GM12878 (cell line): ENCODE measurements around the gene SETD7. TPM values are rescaled to one million over a fixed set of nuclear protein-coding genes. Genes with fewer than 3 reads are reported as not detected.

Experiments used
- ATAC-seq: fragments of 200-7000 bp; cut with Tn5 transposase; 3 replicates; pipeline ENCODE4 v1.9.1; 2020; ENCODE audit warnings: mild to moderate bottlenecking, moderate library complexity
- BruUV-seq: library from RNA; stranded (reverse); fragments of 400-500 nt; replicated peaks from 2 replicates; lab custom pipeline; 2021; lab: Mats Ljungman, UMichigan
- CTCF ChIA-PET: fragments of 300-600 bp; sonication (Branson Sonifier 250); formaldehyde crosslinking; extraction: SDS; loops from one replicate; lab custom pipeline; 2021; ENCODE audit warnings: inconsistent platforms; lab: Yijun Ruan, JAX
- POLR2A ChIA-PET: fragments of 350-600 bp; formaldehyde crosslinking; extraction: SDS; loops from one replicate; lab custom pipeline; 2021; ENCODE audit warnings: inconsistent platforms; lab: Charles Lee
- RAD21 ChIA-PET: fragments of 300-600 bp; sonication (Branson Sonifier 250); formaldehyde crosslinking; loops from one replicate; lab custom pipeline; 2023; ENCODE audit warnings: antibody characterized with exemption; ENCODE audit not compliant: unreplicated experiment; lab: Charles Lee
- SMC1A ChIA-PET: fragments of 300-600 bp; sonication (Branson Sonifier 250); formaldehyde crosslinking; loops from one replicate; lab custom pipeline; 2023; ENCODE audit not compliant: unreplicated experiment, uncharacterized antibody; lab: Charles Lee
- DNase-seq: peaks from one replicate; pipeline ENCODE4 v3.0.0-alpha.2; 2011; ENCODE audit warnings: low read depth, low spot score
- FAIRE-seq: peaks from 3 replicates; lab custom pipeline; 2011; peaks lifted over from hg19 to GRCh38; lab: Jason Lieb, UNC
- H2AFZ ChIP-seq: 2 replicates; pipeline ENCODE4 v1.6.0; 2011; ENCODE audit warnings: low read depth, low read length, control low read depth; ENCODE audit not compliant: control insufficient read depth
- H3K27ac ChIP-seq: 2 replicates; pipeline ENCODE4 v1.5.1; 2011; ENCODE audit warnings: control low read depth; ENCODE audit not compliant: control insufficient read depth, insufficient read depth
- H3K27me3 ChIP-seq, 2 experiments: replicated peaks in 1 of 2; 2 replicates each; pipeline versions ENCODE4 v1.6.0 to v1.6.1; 2011; ENCODE audit warnings: low read length in 1 of 2; ENCODE audit not compliant: control insufficient read depth in 2 of 2, insufficient read depth in 2 of 2
- H3K36me3 ChIP-seq, 2 experiments: 2 replicates each; pipeline ENCODE4 v1.5.1; 2011; ENCODE audit warnings: low read length in 1 of 2; ENCODE audit not compliant: control insufficient read depth in 2 of 2, insufficient read depth in 2 of 2
- H3K4me1 ChIP-seq: 2 replicates; pipeline ENCODE4 v1.6.1; 2011; ENCODE audit warnings: mild to moderate bottlenecking, low read length, moderate library complexity, mixed read lengths; ENCODE audit not compliant: control insufficient read depth, insufficient read depth
- H3K4me2 ChIP-seq: 2 replicates; pipeline ENCODE4 v1.6.0; 2011; ENCODE audit warnings: control low read depth; ENCODE audit not compliant: control insufficient read depth, insufficient read depth
- H3K4me3 ChIP-seq: fragments of 200-600 bp; sonication (generic); 2 replicates; pipeline ENCODE4 v1.5.1; 2016
- H3K79me2 ChIP-seq: 2 replicates; pipeline ENCODE4 v1.6.0; 2011; ENCODE audit warnings: low read length; ENCODE audit not compliant: control insufficient read depth, insufficient read depth
- H3K9ac ChIP-seq: 2 replicates; pipeline ENCODE4 v1.8.0; 2011; ENCODE audit warnings: low read length, control low read depth, mixed read lengths; ENCODE audit not compliant: control insufficient read depth, insufficient read depth
- H3K9me3 ChIP-seq: replicated peaks from 3 replicates; pipeline ENCODE4 v1.5.1; 2011; ENCODE audit warnings: mild to moderate bottlenecking, low read length; ENCODE audit not compliant: control insufficient read depth, insufficient read depth
- H4K20me1 ChIP-seq: 2 replicates; pipeline ENCODE4 v1.6.0; 2011; ENCODE audit not compliant: control insufficient read depth, insufficient read depth
- ASH2L ChIP-seq: fragments of 300-600, 200-600 bp; sonication (generic); IDR thresholded peaks from 2 replicates; pipeline ENCODE4 v1.6.1; 2017; ENCODE audit warnings: low read depth, mild to moderate bottlenecking, borderline replicate concordance
- BHLHE40 ChIP-seq, 2 experiments: fragments of 450-650 bp in 1 of 2; IDR thresholded peaks; 2 replicates each; pipeline ENCODE4 v1.6.1; 2011 to 2017; ENCODE audit warnings: low read depth in 2 of 2, borderline replicate concordance in 1 of 2, improper control_type of control experiment in 1 of 2, low read length in 1 of 2, mild to moderate bottlenecking in 1 of 2
- CBX3 ChIP-seq: fragments of 200-600 bp; sonication (generic); IDR thresholded peaks from 2 replicates; pipeline ENCODE4 v1.6.1; 2016; ENCODE audit warnings: low read depth, borderline replicate concordance
- E4F1 ChIP-seq: fragments of 450-650 bp; IDR thresholded peaks from 2 replicates; pipeline ENCODE4 v1.6.1; 2018; ENCODE audit warnings: borderline replicate concordance, mild to moderate bottlenecking; ENCODE audit not compliant: partially characterized antibody
- ESRRA ChIP-seq: IDR thresholded peaks from 2 replicates; pipeline ENCODE4 v1.6.1; 2012; ENCODE audit warnings: mild to moderate bottlenecking, low read length, improper control_type of control experiment
- EZH2 ChIP-seq: IDR thresholded peaks from 2 replicates; pipeline ENCODE4 v1.6.1; 2012; ENCODE audit warnings: low read depth, mild to moderate bottlenecking, control low read depth, inconsistent platforms, low read length, borderline replicate concordance; ENCODE audit not compliant: control insufficient read depth
- KAT2A ChIP-seq: conservative IDR thresholded peaks from 2 replicates; pipeline ENCODE4 v1.6.1; 2011; ENCODE audit warnings: low read depth, low read length; ENCODE audit not compliant: control insufficient read depth
- MAX ChIP-seq: IDR thresholded peaks from 2 replicates; pipeline ENCODE4 v1.6.1; 2012; ENCODE audit warnings: low read depth, low read length, improper control_type of control experiment
- MEF2B ChIP-seq: fragments of 450-650 bp; IDR thresholded peaks from 2 replicates; pipeline ENCODE4 v1.6.1; 2018; ENCODE audit warnings: mild to moderate bottlenecking, moderate library complexity; ENCODE audit not compliant: partially characterized antibody, poor library complexity, severe bottlenecking
- PAX5 ChIP-seq: IDR thresholded peaks from 2 replicates; pipeline ENCODE4 v1.6.1; 2011; ENCODE audit warnings: low read depth, low read length, borderline replicate concordance
- RAD51 ChIP-seq: fragments of 450-650 bp; IDR thresholded peaks from 2 replicates; pipeline ENCODE4 v1.6.1; 2016; ENCODE audit warnings: moderate library complexity, mild to moderate bottlenecking, inconsistent platforms
- RBBP5 ChIP-seq: fragments of 200-600 bp; sonication (generic); conservative IDR thresholded peaks from 2 replicates; pipeline ENCODE4 v1.6.1; 2016
- TCF7 ChIP-seq: IDR thresholded peaks from 2 replicates; pipeline ENCODE4 v1.6.1; 2014; ENCODE audit warnings: antibody characterized with exemption, borderline replicate concordance
- ZNF622 ChIP-seq: fragments of 450-650 bp; IDR thresholded peaks from 2 replicates; pipeline ENCODE4 v1.6.1; 2017; ENCODE audit warnings: mild to moderate bottlenecking, inconsistent platforms
- ZZZ3 ChIP-seq: IDR thresholded peaks from 2 replicates; pipeline ENCODE4 v1.6.1; 2011; ENCODE audit warnings: low read depth; ENCODE audit not compliant: control insufficient read depth, insufficient read length
- WGBS: methylation state at CpG from one replicate; pipeline ENCODE4 v1.1.6; 2016; ENCODE audit warnings: low lambda C conversion rate; ENCODE audit not compliant: insufficient replicate concordance, insufficient coverage; ENCODE audit errors: missing lambda C conversion rate; 5-methylcytosine and 5-hydroxymethylcytosine counted together
- in situ Hi-C: fragments of 300-500 bp; cut with MboI; formaldehyde crosslinking; loops from 9 replicates; pipeline ENCODE4 v1.14.3; 2018; ENCODE audit warnings: mixed read lengths
- intact Hi-C: fragments of 100-400 bp; cut with micrococcal nuclease; formaldehyde crosslinking; loops from one replicate; pipeline ENCODE4 v1.14.2; 2022; ENCODE audit not compliant: unreplicated experiment
- polyA plus RNA-seq, 11 experiments: library from polyadenylated mRNA; depleted of rRNA in 4 of 11; unstranded in 6 of 11; stranded (reverse) in 5 of 11; fragments of >200 nt; fragmentation: Nextera tagmentation in 4 of 11; fragmentation: Illumina TruSeq in 1 of 11; extraction: Ambion mirVana in 4 of 11; extraction: Trizol in 1 of 11; gene quantifications; 1 replicate in 1 of 11; 2 replicates in 10 of 11; pipeline versions ENCODE4 v1.2.1 to v1.2.3, GENCODE V29; 2011 to 2016; ENCODE audit warnings: inconsistent platforms in 2 of 11, missing spikeins in 2 of 11, low read depth in 1 of 11
- total RNA-seq, 4 experiments: library from RNA; depleted of rRNA in 3 of 4; stranded (reverse); fragments of >200 nt in 3 of 4; fragmentation: Illumina TruSeq in 1 of 4; extraction: Trizol in 1 of 4; gene quantifications; 2 replicates each; pipeline versions ENCODE4 v1.2.1 to v1.2.3, GENCODE V29; 2013 to 2021

Gene SETD7
- total and polyA plus RNA-seq, 10 of the 15 experiments (the other 5 are each of a cell fraction or from before 2014, with no cell fraction given), result 0.03 to 0.82 (median 0.44) TPM

- DNase-seq (no peak), FAIRE-seq (no peak), ATAC-seq (peak; percentile 70)
- peaks cover 8% of the 10 kb centered on the region; the same call in 1 of the 2 replicates for H3K4me1 ChIP-seq
- H3K9me3 ChIP-seq, result no peaks in the 10 kb centered on the region
- H3K79me2 ChIP-seq, result no peaks in the 10 kb centered on the region
- intact Hi-C loops, result no loop called here
- H2AFZ ChIP-seq, result peak overlapping the region; percentile 77
- H3K4me2 ChIP-seq, result peak overlapping the region; percentile 98
- ChIA-PET CTCF (interaction anchor here (0.9 to 1.1 kb wide), 2 partner anchors 15 to 79 kb away, joined by 3 read pairs; no protein-coding TSS in a partner anchor), POLR2A (no interaction called here), SMC1A (no interaction called here), RAD21 (no interaction called here)
- peaks cover 14 to 25% of the 10 kb centered on the region in 2 experiments for H3K27me3 ChIP-seq
- H3K9ac ChIP-seq, result no peak overlapping the region; the same call in 1 of the 2 replicates
- no peaks in the 10 kb centered on the region; the same call in 1 of the 2 replicates for H4K20me1 ChIP-seq
- H3K36me3 ChIP-seq, result no peaks in the 10 kb centered on the region
- peak overlapping the region; percentile 74 for H3K4me3 ChIP-seq
- no peak overlapping the region for H3K27ac ChIP-seq
- no TSS peak for BruUV-seq
- under 1% methylated on average over 44 of the region's 58 CpGs for WGBS
- in situ Hi-C loops, result no loop called here
- no peak for TF ChIP-seq CBX3
- peak in 1 of 2 experiments; percentile 47; a peak in 1 of 4 replicates for TF ChIP-seq BHLHE40 (IDR thresholded peaks at IDR 0.05; ENCODE audit: borderline replicate concordance in 1 of 2, low read depth in 2 of 2, low read length in 1 of 2)
- TF ChIP-seq TCF7, result no peak
- TF ChIP-seq EZH2, result peak; percentile 93; the same call in 1 of the 2 replicates
- TF ChIP-seq ESRRA, result no peak
- TF ChIP-seq E4F1, result no peak
- no peak for TF ChIP-seq ASH2L
- TF ChIP-seq MAX, result no peak
- no peak for TF ChIP-seq ZZZ3
- TF ChIP-seq ZNF622, result no peak
- no peak for TF ChIP-seq KAT2A
- TF ChIP-seq PAX5, result no peak
- TF ChIP-seq RAD51, result no peak
- TF ChIP-seq RBBP5, result no peak
- TF ChIP-seq MEF2B, result no peak
These were observed 921 bp upstream of the SETD7 start for GRCh38 chr4:139556724-139557555.
